ENCODE data around the gene GBX1.

Gene GBX1

GRCh38 chr7:151128144-151128543 is 39.4 kb downstream of the GBX1 start:
- DNase-seq (ENCODE audit: low read depth in 2 of 2), result no peak

- no peak for DNase-seq (ENCODE audit: low read depth in 2 of 2)
These were observed 40.9 kb downstream of the GBX1 start for GRCh38 chr7:151126491-151127137.

- DNase-seq (ENCODE audit: low read depth in 2 of 2), result no peak
These were observed 41.5 kb downstream of the GBX1 start for GRCh38 chr7:151125846-151126481.

GRCh38 chr7:151125470-151125845 is 42.0 kb downstream of the GBX1 start:
- DNase-seq (ENCODE audit: low read depth in 2 of 2), result no peak

GRCh38 chr7:151124899-151125399 is 42.5 kb downstream of the GBX1 start:
- DNase-seq (ENCODE audit: low read depth in 2 of 2), result no peak

GRCh38 chr7:151124481-151124880 is 43.0 kb downstream of the GBX1 start:
- no peak for DNase-seq (ENCODE audit: low read depth in 2 of 2)

- peak; percentile 62 to 66 for DNase-seq (ENCODE audit: low read depth in 2 of 2)
These were observed 43.6 kb downstream of the GBX1 start for GRCh38 chr7:151123822-151124464.

GRCh38 chr7:151123158-151123821 is 44.2 kb downstream of the GBX1 start:
- no peak for DNase-seq (ENCODE audit: low read depth in 2 of 2)

GRCh38 chr7:151122796-151123157 is 44.7 kb downstream of the GBX1 start:
- DNase-seq (ENCODE audit: low read depth in 2 of 2), result no peak

GRCh38 chr7:151122276-151122675 is 45.2 kb downstream of the GBX1 start:
- no peak for DNase-seq (ENCODE audit: low read depth in 2 of 2)

GRCh38 chr7:151121380-151122170 is 45.9 kb downstream of the GBX1 start:
- DNase-seq (ENCODE audit: low read depth in 2 of 2), result no peak

- DNase-seq (ENCODE audit: low read depth in 2 of 2), result no peak
These were observed 46.6 kb downstream of the GBX1 start for GRCh38 chr7:151120896-151121295.

GRCh38 chr7:151119902-151120301 is 47.6 kb downstream of the GBX1 start:
- no peak for DNase-seq (ENCODE audit: low read depth in 2 of 2)

GRCh38 chr7:151119055-151119415 is 48.5 kb downstream of the GBX1 start:
- DNase-seq (ENCODE audit: low read depth in 2 of 2), result no peak

- no peak for DNase-seq (ENCODE audit: low read depth in 2 of 2)
These were observed 49.1 kb downstream of the GBX1 start for GRCh38 chr7:151118108-151119054.

GRCh38 chr7:151117565-151117964 is 49.9 kb downstream of the GBX1 start:
- DNase-seq (ENCODE audit: low read depth in 2 of 2), result peak; percentile 7 to 13

GRCh38 chr7:151116603-151117440 is 50.7 kb downstream of the GBX1 start:
- no peak for DNase-seq (ENCODE audit: low read depth in 2 of 2)

GRCh38 chr7:151115836-151116418 is 51.6 kb downstream of the GBX1 start:
- DNase-seq (ENCODE audit: low read depth in 2 of 2), result no peak

GRCh38 chr7:151115121-151115835 is 52.2 kb downstream of the GBX1 start:
- peak in 1 of 2 donors; percentile 28 for DNase-seq (ENCODE audit: low read depth in 2 of 2)
